SJSA1 (cell line): ENCODE measurements around the gene MS4A4E. TPM values are rescaled to one million over a fixed set of nuclear protein-coding genes. Genes with fewer than 3 reads are reported as not detected.
"Not testable (repeated sequence)": the region's sequence is repeated elsewhere in the genome, so short reads cannot be mapped to it uniquely, and the experiment has no call there.

Source experiments
- DNase-seq, 2 experiments: peaks; one replicate each; pipeline ENCODE4 v3.0.0-alpha.2; 2015 to 2020; ENCODE audit warnings: low spot score in 2 of 2, low read depth in 1 of 2
- H3K27ac ChIP-seq: fragments of 250-450 bp; sonication (Bioruptor Pico); 2 replicates; pipeline ENCODE4 v1.5.1; 2020; ENCODE audit warnings: mild to moderate bottlenecking, moderate library complexity
- H3K27me3 ChIP-seq: fragments of 250-450 bp; sonication (Bioruptor Pico); replicated peaks from 2 replicates; pipeline ENCODE4 v1.5.1; 2020; ENCODE audit warnings: mild to moderate bottlenecking, moderate library complexity
- H3K36me3 ChIP-seq: fragments of 250-450 bp; sonication (Bioruptor Pico); 2 replicates; pipeline ENCODE4 v1.5.1; 2020; ENCODE audit warnings: mild to moderate bottlenecking
- H3K4me1 ChIP-seq: fragments of 250-450 bp; sonication (Bioruptor Pico); replicated peaks from 2 replicates; pipeline ENCODE4 v1.6.1; 2021; ENCODE audit warnings: mild to moderate bottlenecking
- H3K4me3 ChIP-seq: fragments of 250-450 bp; sonication (Bioruptor Pico); 2 replicates; pipeline ENCODE4 v1.5.1; 2020; ENCODE audit warnings: mild to moderate bottlenecking
- H3K9me3 ChIP-seq: fragments of 250-450 bp; sonication (Bioruptor Pico); replicated peaks from 2 replicates; pipeline ENCODE4 v1.5.1; 2020; ENCODE audit warnings: mild to moderate bottlenecking
- total RNA-seq: library from RNA; depleted of rRNA; stranded (reverse); fragments of >200 nt; shearing (Covaris generic); gene quantifications from 2 replicates; pipeline ENCODE4 v1.2.3, GENCODE V29; 2014; rRNA removed

The MS4A4E gene
- total RNA-seq, 1 experiment from 2014 or later: not detected

DNA sequence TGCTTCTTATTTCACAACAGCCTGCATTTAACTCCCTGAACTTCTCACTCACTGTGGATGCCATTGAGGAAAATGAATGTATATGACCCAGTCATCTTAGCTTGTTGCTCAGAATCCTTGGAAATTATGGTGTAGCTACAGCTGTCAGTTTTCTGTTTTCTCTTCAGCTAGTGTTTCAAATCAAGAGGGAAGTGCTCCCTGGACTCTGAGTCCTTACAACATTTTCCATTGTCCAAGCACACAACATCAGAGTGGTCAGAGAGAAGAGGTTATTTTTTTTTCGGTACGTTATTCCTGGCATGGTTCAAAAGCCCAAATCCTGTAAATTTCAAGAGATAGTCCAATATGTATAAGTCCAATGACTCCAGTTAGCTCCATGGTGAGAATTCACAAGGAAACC is 83.7 kb downstream of the MS4A4E start:
- DNase-seq: no peak
- Histone ChIP-seq H3K9me3 (no peaks in the 10 kb centered on the region), H3K27ac (no peak overlapping the region), H3K36me3 (no peaks in the 10 kb centered on the region), H3K4me1 (no peaks in the 10 kb centered on the region), H3K27me3 (no peaks in the 10 kb centered on the region), H3K4me3 (no peak overlapping the region)

DNA sequence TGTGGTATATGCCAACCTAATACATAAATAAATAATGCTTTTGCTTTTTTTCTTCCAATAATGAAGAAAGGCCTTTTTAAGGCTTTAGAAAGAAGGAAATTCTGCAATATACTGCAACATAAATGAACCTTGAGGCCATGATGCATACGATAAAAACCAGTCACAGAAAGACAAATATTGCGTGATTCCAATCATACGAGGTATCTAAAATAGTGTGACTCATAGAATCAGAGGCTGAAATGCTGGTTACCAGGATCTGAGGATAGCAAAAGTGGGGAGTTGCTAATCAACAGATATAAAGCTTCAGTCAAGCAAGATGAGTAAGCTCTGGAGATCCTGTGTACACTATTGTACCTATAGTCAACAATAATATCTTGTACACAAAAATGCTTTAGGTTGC is 84.3 kb downstream of the MS4A4E start:
- H3K36me3 ChIP-seq: no peaks in the 10 kb centered on the region
- no peaks in the 10 kb centered on the region for H3K4me1 ChIP-seq
- no peak for DNase-seq
- no peak overlapping the region for H3K27ac ChIP-seq
- H3K27me3 ChIP-seq: no peaks in the 10 kb centered on the region
- H3K4me3 ChIP-seq: no peak overlapping the region
- no peaks in the 10 kb centered on the region for H3K9me3 ChIP-seq

DNA sequence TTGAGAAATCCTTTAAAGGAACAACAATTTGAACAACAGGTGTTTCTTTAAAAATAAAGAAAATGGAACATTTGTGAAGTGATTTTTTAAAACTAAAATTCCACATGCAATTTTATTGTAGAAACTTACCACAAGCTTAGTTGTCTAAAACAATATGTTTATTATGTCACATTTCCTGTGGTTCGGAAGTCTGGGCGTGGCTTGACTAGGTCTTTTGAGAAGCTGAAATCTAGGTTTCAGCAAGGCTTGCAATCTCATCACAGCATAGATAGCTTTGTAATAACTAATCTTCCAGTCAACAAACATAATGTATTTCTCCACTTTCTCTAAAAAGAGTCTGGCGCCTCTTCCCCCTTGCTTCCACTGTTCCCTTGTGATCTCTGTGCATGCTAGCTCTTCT is 87.0 kb downstream of the MS4A4E start:
- no peaks in the 10 kb centered on the region for H3K4me1 ChIP-seq
- H3K27ac ChIP-seq: no peak overlapping the region
- H3K4me3 ChIP-seq: no peak overlapping the region
- H3K27me3 ChIP-seq: no peaks in the 10 kb centered on the region
- no peaks in the 10 kb centered on the region for H3K36me3 ChIP-seq
- no peaks in the 10 kb centered on the region for H3K9me3 ChIP-seq
- DNase-seq: no peak

DNA sequence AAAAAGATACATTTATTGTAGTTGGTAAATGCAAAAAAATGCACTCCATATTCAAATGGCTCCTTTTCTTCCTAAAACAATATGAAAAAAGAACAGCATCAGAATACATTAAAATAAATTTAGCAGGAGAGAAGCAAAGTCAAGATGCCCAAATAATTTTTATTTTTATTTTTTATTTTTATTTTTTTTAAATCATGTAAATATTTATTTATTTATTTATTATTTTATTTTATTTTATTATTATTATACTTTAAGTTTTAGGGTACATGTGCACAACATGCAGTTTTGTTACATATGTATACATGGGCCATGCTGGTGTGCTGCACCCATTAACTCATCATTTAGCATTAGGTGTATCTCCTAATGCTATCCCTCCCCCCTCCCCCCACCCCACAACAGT is 90.2 kb downstream of the MS4A4E start:
- not testable (repeated sequence) for H3K36me3 ChIP-seq, DNase-seq, H3K9me3 ChIP-seq, H3K4me3 ChIP-seq, H3K27me3 ChIP-seq, H3K4me1 ChIP-seq, H3K27ac ChIP-seq

DNA sequence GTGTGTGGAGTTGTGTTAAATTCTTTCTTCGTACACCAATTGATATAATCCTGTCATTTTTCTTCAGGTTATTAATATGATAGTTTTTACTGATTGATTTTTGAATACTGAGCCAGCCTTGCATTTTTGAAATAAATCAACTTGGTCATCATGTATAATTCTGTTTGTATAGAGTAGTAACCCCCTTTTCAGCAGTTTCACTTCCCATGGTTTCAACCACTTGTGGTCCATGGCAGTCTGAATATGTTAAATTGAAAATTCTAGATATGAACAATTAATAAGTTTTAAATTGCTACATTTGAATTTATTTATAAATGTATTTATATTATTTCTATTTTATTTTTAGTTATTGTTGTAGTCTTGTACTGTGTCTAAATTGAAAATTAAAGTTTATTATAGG is 92.7 kb downstream of the MS4A4E start:
- no peaks in the 10 kb centered on the region for H3K9me3 ChIP-seq
- no peak overlapping the region for H3K4me3 ChIP-seq
- H3K4me1 ChIP-seq: no peaks in the 10 kb centered on the region
- H3K27me3 ChIP-seq: no peaks in the 10 kb centered on the region
- H3K27ac ChIP-seq: no peak overlapping the region
- no peaks in the 10 kb centered on the region for H3K36me3 ChIP-seq
- DNase-seq: no peak

Other genes with a start within 250 kb of the MS4A4E start
- gene OOSP4B, start 226.0 kb downstream of the MS4A4E start, total RNA-seq: not detected in 2 replicates
- gene OOSP2, start 202.7 kb downstream of the MS4A4E start, total RNA-seq: not detected in 2 replicates
- not detected in 2 replicates for gene MS4A3, start 186.5 kb downstream of the MS4A4E start, total RNA-seq
- gene MS4A2, start 154.5 kb downstream of the MS4A4E start, total RNA-seq: not detected in 2 replicates
- not detected in 2 replicates for gene MS4A6A, start 60.1 kb downstream of the MS4A4E start, total RNA-seq
- 0.18 TPM in 1 of 2 replicates, not detected in the other for gene MS4A4A, start 37.5 kb upstream of the MS4A4E start, total RNA-seq
- gene MS4A6E, start 84.1 kb upstream of the MS4A4E start, total RNA-seq: not detected in 2 replicates
- not detected in 2 replicates for gene MS4A7, start 135.4 kb upstream of the MS4A4E start, total RNA-seq
- not detected in 2 replicates for gene MS4A14, start 153.3 kb upstream of the MS4A4E start, total RNA-seq
- gene MS4A5, start 186.4 kb upstream of the MS4A4E start, total RNA-seq: not detected in 2 replicates
- not detected in 2 replicates for gene MS4A1, start 212.7 kb upstream of the MS4A4E start, total RNA-seq
- gene MS4A12, start 249.6 kb upstream of the MS4A4E start, total RNA-seq: not detected in 2 replicates